HepG2 (cell line): ENCODE data around the gene ORC6. TPM values are rescaled to one million over a fixed set of nuclear protein-coding genes. Genes with fewer than 3 reads are reported as not detected.
A peak's percentile ranks its signal among the peaks of the same experiment; 100 is the strongest.

Experiments used
- BRCA1 ChIP-seq: sonication (generic); formaldehyde crosslinking; IDR thresholded peaks from 2 replicates; pipeline ENCODE4 v1.4.0; 2020; ENCODE audit warnings: missing genetic modification reagents
- CBFB ChIP-seq: sonication (generic); formaldehyde crosslinking; IDR thresholded peaks from 2 replicates; pipeline ENCODE4 v1.4.0; 2020; ENCODE audit warnings: missing genetic modification reagents
- ETS1 ChIP-seq: sonication (generic); formaldehyde crosslinking; IDR thresholded peaks from 2 replicates; pipeline ENCODE4 v1.4.0; 2020; ENCODE audit warnings: missing genetic modification reagents
- HMGXB4 ChIP-seq, 2 experiments: sonication (generic) in 1 of 2; formaldehyde crosslinking in 1 of 2; IDR thresholded peaks; 2 replicates each; pipeline versions ENCODE4 v1.4.0 to v1.6.1; 2018 to 2020; ENCODE audit warnings: missing genetic modification reagents in 2 of 2, borderline replicate concordance in 1 of 2, low read depth in 1 of 2, mild to moderate bottlenecking in 1 of 2, missing biosample characterization in 1 of 2
- HNRNPK ChIP-seq: fragments of 200-400 bp; formaldehyde crosslinking; IDR thresholded peaks from 2 replicates; pipeline ENCODE4 v1.6.1; 2018; ENCODE audit warnings: low read length, low read depth, moderate library complexity, mild to moderate bottlenecking; ENCODE audit not compliant: poor library complexity, severe bottlenecking
- MXI1 ChIP-seq: IDR thresholded peaks from 3 replicates; pipeline ENCODE4 v1.6.1; 2012; ENCODE audit warnings: low read depth, low read length, inconsistent platforms, borderline replicate concordance
- PCBP2 ChIP-seq: fragments of 200-400 bp; formaldehyde crosslinking; optimal IDR thresholded peaks from 2 replicates; pipeline ENCODE3; 2018; ENCODE audit warnings: low read length, low read depth; ENCODE audit not compliant: poor library complexity, severe bottlenecking
- REXO4 ChIP-seq: sonication (generic); formaldehyde crosslinking; IDR thresholded peaks from 2 replicates; pipeline ENCODE4 v1.8.0; 2022; ENCODE audit warnings: missing genetic modification reagents, mild to moderate bottlenecking, borderline replicate concordance
- TGIF2 ChIP-seq: IDR thresholded peaks from 2 replicates; pipeline ENCODE4 v1.6.1; 2016; ENCODE audit warnings: control low read depth, missing compliant biosample characterization
- THRA ChIP-seq: sonication (generic); formaldehyde crosslinking; IDR thresholded peaks from 2 replicates; pipeline ENCODE4 v1.4.0; 2020; ENCODE audit warnings: missing genetic modification reagents, borderline replicate concordance
- ZNF235 ChIP-seq: sonication (generic); formaldehyde crosslinking; IDR thresholded peaks from 2 replicates; pipeline ENCODE4 v1.8.1; 2023; ENCODE audit warnings: mild to moderate bottlenecking, missing genetic modification reagents, borderline replicate concordance
- ZNF264 ChIP-seq: sonication (generic); formaldehyde crosslinking; IDR thresholded peaks from 2 replicates; pipeline ENCODE4 v1.4.0; 2020; ENCODE audit warnings: missing genetic modification reagents
- ZNF281 ChIP-seq: sonication (generic); formaldehyde crosslinking; IDR thresholded peaks from 2 replicates; pipeline ENCODE4 v1.4.0; 2020; ENCODE audit warnings: missing genetic modification reagents, borderline replicate concordance
- ZNF331 ChIP-seq: sonication (generic); formaldehyde crosslinking; IDR thresholded peaks from 2 replicates; pipeline ENCODE4 v1.4.0; 2020; ENCODE audit warnings: missing genetic modification reagents
- polyA plus RNA-seq, 8 experiments: library from polyadenylated mRNA; depleted of rRNA in 3 of 8; stranded (reverse) in 7 of 8; unstranded in 1 of 8; fragments of >200 nt; fragmentation: Illumina TruSeq in 4 of 8; extraction: Trizol in 4 of 8; gene quantifications; 2 replicates each; pipeline versions ENCODE4 v1.2.1 to v1.2.3, GENCODE V29; 2011 to 2016; ENCODE audit warnings: low read depth in 4 of 8, missing spikeins in 1 of 8, mixed read lengths in 1 of 8; ENCODE audit not compliant: insufficient read depth in 1 of 8
- total RNA-seq, 5 experiments: library from RNA; depleted of rRNA; stranded (reverse); fragments of >200 nt; fragmentation: Illumina TruSeq; extraction: Trizol; gene quantifications; 2 replicates each; pipeline ENCODE4 v1.2.3, GENCODE V29; 2016; ENCODE audit warnings: low read depth in 1 of 5
- TF ChIP-seq, protein P1 (sequence below): sonication (generic); formaldehyde crosslinking; IDR thresholded peaks from 2 replicates; pipeline ENCODE4 v1.8.0; 2022; ENCODE audit warnings: missing genetic modification reagents, mild to moderate bottlenecking, borderline replicate concordance
- TF ChIP-seq, protein P2 (sequence below): sonication (generic); formaldehyde crosslinking; IDR thresholded peaks from 2 replicates; pipeline ENCODE4 v1.4.0; 2020; ENCODE audit warnings: mild to moderate bottlenecking, missing genetic modification reagents, borderline replicate concordance

The ORC6 gene
- total and polyA plus RNA-seq, 2 of the 13 experiments (the other 11 are each of a cell fraction or from before 2014, with no cell fraction given) = 34.2 to 69.8 TPM

DNA sequence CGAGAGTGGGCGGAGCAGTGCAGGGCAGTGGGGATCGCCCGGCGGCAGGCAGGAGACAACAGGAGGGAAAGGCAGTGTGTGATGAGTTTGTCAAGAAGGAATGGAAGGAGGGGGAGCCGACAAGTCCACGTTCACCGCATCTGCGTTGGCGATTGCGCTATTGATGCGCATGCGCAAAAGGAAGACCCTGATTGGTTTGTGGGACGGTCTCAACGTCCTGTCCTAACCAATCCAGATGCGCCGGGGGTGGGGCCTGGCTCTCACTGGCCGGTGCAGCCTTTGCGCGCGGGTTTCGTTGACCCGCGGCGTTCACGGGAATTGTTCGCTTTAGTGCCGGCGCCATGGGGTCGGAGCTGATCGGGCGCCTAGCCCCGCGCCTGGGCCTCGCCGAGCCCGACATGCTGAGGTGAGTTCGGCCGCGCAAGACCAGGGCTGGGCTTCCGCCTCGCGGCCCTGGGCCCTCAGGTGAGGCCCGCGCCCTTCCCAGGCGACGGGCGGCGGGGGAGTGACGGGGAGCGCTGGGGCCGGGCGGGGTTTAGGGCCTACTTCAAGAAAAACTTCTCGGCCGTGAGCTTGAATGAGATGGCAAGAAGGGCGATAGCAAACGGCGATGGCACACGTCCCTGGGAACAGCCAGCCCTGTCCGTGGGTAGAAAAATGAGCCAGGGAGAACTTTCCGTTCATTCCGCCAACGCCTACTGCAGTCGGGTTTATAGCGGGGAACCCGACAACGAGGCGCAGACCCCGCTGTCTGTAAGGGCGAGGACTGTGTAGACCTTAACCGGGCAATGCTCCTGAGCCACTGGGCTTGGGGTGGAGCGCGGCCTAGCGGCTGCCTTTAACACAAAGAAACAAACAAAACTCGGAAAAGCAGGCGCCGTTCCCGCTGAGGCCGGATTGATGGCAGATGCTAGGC lies at the start of gene ORC6 (continued):
- no peak for TF ChIP-seq ZNF281 (CRISPR knock-in tag)
- TF ChIP-seq PCBP2 = no peak
- 0 out of 2 replicates have a peak, but pooled peaks have one; percentile 55 for TF ChIP-seq CBFB (CRISPR knock-in tag)
- TF ChIP-seq ZNF264 (CRISPR knock-in tag) = no peak
- TF ChIP-seq HNRNPK = no peak
- peak; percentile 42; the same call in 1 of the 2 replicates for TF ChIP-seq ZNF331 (CRISPR knock-in tag)
- TF ChIP-seq, protein P1, sequence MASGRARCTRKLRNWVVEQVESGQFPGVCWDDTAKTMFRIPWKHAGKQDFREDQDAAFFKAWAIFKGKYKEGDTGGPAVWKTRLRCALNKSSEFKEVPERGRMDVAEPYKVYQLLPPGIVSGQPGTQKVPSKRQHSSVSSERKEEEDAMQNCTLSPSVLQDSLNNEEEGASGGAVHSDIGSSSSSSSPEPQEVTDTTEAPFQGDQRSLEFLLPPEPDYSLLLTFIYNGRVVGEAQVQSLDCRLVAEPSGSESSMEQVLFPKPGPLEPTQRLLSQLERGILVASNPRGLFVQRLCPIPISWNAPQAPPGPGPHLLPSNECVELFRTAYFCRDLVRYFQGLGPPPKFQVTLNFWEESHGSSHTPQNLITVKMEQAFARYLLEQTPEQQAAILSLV (CRISPR knock-in tag) = no peak
- TF ChIP-seq ETS1 (CRISPR knock-in tag) = no peak
- TF ChIP-seq TGIF2 (CRISPR knock-in tag) = peak; percentile 98; the same call in 1 of the 2 replicates
- TF ChIP-seq THRA (CRISPR knock-in tag) = no peak
- TF ChIP-seq MXI1 = peak; percentile 100
- TF ChIP-seq ZNF235 = peak; percentile 80; the same call in 1 of the 2 replicates
- peak; percentile 56 to 86 for TF ChIP-seq HMGXB4 (CRISPR knock-in tag; IDR thresholded peaks at IDR 0.05; ENCODE audit: borderline replicate concordance in 1 of 2, low read depth in 1 of 2)
- TF ChIP-seq, protein P2, sequence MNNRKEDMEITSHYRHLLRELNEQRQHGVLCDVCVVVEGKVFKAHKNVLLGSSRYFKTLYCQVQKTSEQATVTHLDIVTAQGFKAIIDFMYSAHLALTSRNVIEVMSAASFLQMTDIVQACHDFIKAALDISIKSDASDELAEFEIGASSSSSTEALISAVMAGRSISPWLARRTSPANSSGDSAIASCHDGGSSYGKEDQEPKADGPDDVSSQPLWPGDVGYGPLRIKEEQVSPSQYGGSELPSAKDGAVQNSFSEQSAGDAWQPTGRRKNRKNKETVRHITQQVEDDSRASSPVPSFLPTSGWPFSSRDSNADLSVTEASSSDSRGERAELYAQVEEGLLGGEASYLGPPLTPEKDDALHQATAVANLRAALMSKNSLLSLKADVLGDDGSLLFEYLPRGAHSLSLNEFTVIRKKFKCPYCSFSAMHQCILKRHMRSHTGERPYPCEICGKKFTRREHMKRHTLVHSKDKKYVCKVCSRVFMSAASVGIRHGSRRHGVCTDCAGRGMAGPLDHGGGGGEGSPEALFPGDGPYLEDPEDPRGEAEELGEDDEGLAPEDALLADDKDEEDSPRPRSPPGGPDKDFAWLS (CRISPR knock-in tag) = no peak
- TF ChIP-seq BRCA1 = no peak
- TF ChIP-seq REXO4 (CRISPR knock-in tag) = no peak
